ENCODE measurements around the gene CDC16. TPM values are rescaled to one million over a fixed set of nuclear protein-coding genes. Genes with fewer than 3 reads are reported as not detected.

The CDC16 gene
- total and polyA plus RNA-seq, 9 of the 15 experiments (the other 6 are each of a cell fraction or from before 2014, with no cell fraction given), result 23.2 to 102 (median 51.6) TPM

GRCh38 chr13:114281351-114282040 lies 46.8 kb downstream of the CDC16 start, which contains the start of gene UPF3A (continued):
- TF ChIP-seq CHD7 (IDR thresholded peaks at IDR 0.05; ENCODE audit: low read depth, low read length) (no peak), ZBTB12 (CRISPR knock-in tag; IDR thresholded peaks at IDR 0.05) (no peak), VEZF1 (CRISPR knock-in tag; IDR thresholded peaks at IDR 0.05) (peak; percentile 93), RBM22 (IDR thresholded peaks at IDR 0.05; ENCODE audit: low read depth, low read length, poor library complexity, severe bottlenecking) (peak; percentile 42), E4F1 (CRISPR knock-in tag; IDR thresholded peaks at IDR 0.05; ENCODE audit: borderline replicate concordance) (no peak), SRSF3 (IDR thresholded peaks at IDR 0.05; ENCODE audit: insufficient read depth, low read length) (no peak), XRCC3 (IDR thresholded peaks at IDR 0.05) (no peak), RBM17 (IDR thresholded peaks at IDR 0.05; ENCODE audit: borderline replicate concordance, low read depth, low read length) (no peak), ZNF668 (CRISPR knock-in tag; IDR thresholded peaks at IDR 0.05) (no peak), PPARD (CRISPR knock-in tag; IDR thresholded peaks at IDR 0.05) (no peak), ZNF24 (IDR thresholded peaks at IDR 0.05) (no peak)
